ENCODE results near the gene CFAP157.

CFAP157 gene

GRCh38 chr9:127692071-127692470 is 14.7 kb upstream of the CFAP157 start:
- no peak overlapping the region for H3K4me3 ChIP-seq (ENCODE audit: low read depth, low read length)
- DNase-seq (ENCODE audit: low read depth) = no peak
- TF ChIP-seq CTCF (IDR thresholded peaks at IDR 0.05; ENCODE audit: low read depth, low read length, missing control alignments) = no peak

GRCh38 chr9:127693143-127693542 is 13.6 kb upstream of the CFAP157 start:
- DNase-seq (ENCODE audit: low read depth) = no peak
- H3K4me3 ChIP-seq (ENCODE audit: low read depth, low read length) = no peak overlapping the region
- TF ChIP-seq CTCF (IDR thresholded peaks at IDR 0.05; ENCODE audit: low read depth, low read length, missing control alignments) = no peak

GRCh38 chr9:127693697-127694096 is 13.1 kb upstream of the CFAP157 start:
- no peak for DNase-seq (ENCODE audit: low read depth)
- H3K4me3 ChIP-seq (ENCODE audit: low read depth, low read length) = no peak overlapping the region
- no peak for TF ChIP-seq CTCF (IDR thresholded peaks at IDR 0.05; ENCODE audit: low read depth, low read length, missing control alignments)

GRCh38 chr9:127694890-127695720 is 11.7 kb upstream of the CFAP157 start:
- no peak overlapping the region for H3K4me3 ChIP-seq (ENCODE audit: low read depth, low read length)
- TF ChIP-seq CTCF (IDR thresholded peaks at IDR 0.05; ENCODE audit: low read depth, low read length, missing control alignments) = no peak
- no peak for DNase-seq (ENCODE audit: low read depth)

GRCh38 chr9:127697575-127697974 is 9.2 kb upstream of the CFAP157 start:
- H3K4me3 ChIP-seq (ENCODE audit: low read depth, low read length) = no peak overlapping the region
- no peak for TF ChIP-seq CTCF (IDR thresholded peaks at IDR 0.05; ENCODE audit: low read depth, low read length, missing control alignments)
- DNase-seq (ENCODE audit: low read depth) = no peak

- TF ChIP-seq CTCF (IDR thresholded peaks at IDR 0.05; ENCODE audit: low read depth, low read length, missing control alignments) = no peak
- DNase-seq (ENCODE audit: low read depth) = no peak
- no peak overlapping the region for H3K4me3 ChIP-seq (ENCODE audit: low read depth, low read length)
These were observed 8.4 kb upstream of the CFAP157 start for GRCh38 chr9:127698386-127698785.
